HEK293 (cell line): Measurements from ENCODE around the gene TMEM87B.

Experiments
- CTCF ChIA-PET: fragments of 350-600 bp; formaldehyde crosslinking; extraction: SDS; loops from one replicate; lab custom pipeline; 2021; ENCODE audit warnings: antibody characterized with exemption; lab: Yijun Ruan, JAX
- POLR2A ChIA-PET: fragments of 300-600 bp; formaldehyde crosslinking; extraction: SDS; loops from one replicate; lab custom pipeline; 2020; ENCODE audit warnings: antibody characterized with exemption, inconsistent platforms; lab: Yijun Ruan, JAX
- H3K27ac ChIP-seq: fragments of 200-500 bp; sonication (Bioruptor generic); 2 replicates; pipeline ENCODE4 v1.5.1; 2014; ENCODE audit warnings: low read depth, low read length, control low read depth, inconsistent platforms; ENCODE audit errors: extremely low read depth
- H3K36me3 ChIP-seq, 2 experiments: fragments of 200-500 bp in 1 of 2; sonication (Bioruptor generic) in 1 of 2; 1 replicate in 1 of 2; 2 replicates in 1 of 2; pipeline ENCODE4 v1.5.1; 2014 to 2017; ENCODE audit warnings: inconsistent platforms in 2 of 2, low read length in 2 of 2; ENCODE audit not compliant: control insufficient read depth in 2 of 2, insufficient read depth in 1 of 2
- H3K4me1 ChIP-seq: fragments of 200-500 bp; sonication (Bioruptor generic); 2 replicates; pipeline ENCODE4 v1.5.1; 2014; ENCODE audit warnings: mild to moderate bottlenecking, low read length, inconsistent platforms; ENCODE audit not compliant: control insufficient read depth, insufficient read depth
- H3K4me3 ChIP-seq: 2 replicates; pipeline ENCODE4 v1.5.1; 2011; ENCODE audit warnings: low read depth, mild to moderate bottlenecking, control low read depth, low read length, moderate library complexity
- H3K9me3 ChIP-seq: fragments of 200-500 bp; sonication (Bioruptor generic); 2 replicates; pipeline ENCODE4 v1.5.1; 2014; ENCODE audit warnings: low read depth, low read length, inconsistent platforms; ENCODE audit not compliant: control insufficient read depth, insufficient read depth
- HOXA7 ChIP-seq: sonication (generic); formaldehyde crosslinking; IDR thresholded peaks from 2 replicates; pipeline ENCODE4 v1.8.1; 2022; ENCODE audit warnings: missing genetic modification reagents, borderline replicate concordance
- OVOL3 ChIP-seq: fragments of 450-650 bp; formaldehyde crosslinking; IDR thresholded peaks from 2 replicates; pipeline ENCODE4 v1.5.1; 2016; ENCODE audit warnings: missing biosample characterization, missing genetic modification characterization
- SALL2 ChIP-seq: fragments of 450-650 bp; formaldehyde crosslinking; IDR thresholded peaks from 2 replicates; pipeline ENCODE4 v1.5.0; 2017; ENCODE audit warnings: missing biosample characterization, mild to moderate bottlenecking, missing genetic modification characterization, borderline replicate concordance
- ZBTB6 ChIP-seq: fragments of 450-650 bp; formaldehyde crosslinking; IDR thresholded peaks from 2 replicates; pipeline ENCODE4 v1.5.1; 2017; ENCODE audit warnings: missing biosample characterization, missing genetic modification characterization
- ZNF211 ChIP-seq: fragments of 450-650 bp; formaldehyde crosslinking; IDR thresholded peaks from 2 replicates; pipeline ENCODE4 v1.5.1; 2016; ENCODE audit warnings: low read depth, missing biosample characterization, missing genetic modification characterization
- ZNF335 ChIP-seq: fragments of 450-650 bp; formaldehyde crosslinking; conservative IDR thresholded peaks from 2 replicates; pipeline ENCODE4 v1.5.1; 2016; ENCODE audit warnings: missing biosample characterization, missing genetic modification characterization
- ZNF391 ChIP-seq: fragments of 450-650 bp; formaldehyde crosslinking; IDR thresholded peaks from 2 replicates; pipeline ENCODE4 v1.5.1; 2016; ENCODE audit warnings: low read depth, missing biosample characterization, missing genetic modification characterization, borderline replicate concordance
- ZNF394 ChIP-seq: fragments of 450-650 bp; formaldehyde crosslinking; IDR thresholded peaks from 2 replicates; pipeline ENCODE4 v1.5.1; 2016; ENCODE audit warnings: missing biosample characterization, missing genetic modification characterization, mild to moderate bottlenecking, moderate library complexity, borderline replicate concordance
- ZNF514 ChIP-seq: fragments of 450-650 bp; formaldehyde crosslinking; IDR thresholded peaks from 2 replicates; pipeline ENCODE4 v1.5.1; 2016; ENCODE audit warnings: missing biosample characterization, missing genetic modification characterization
- ZNF623 ChIP-seq: fragments of 450-650 bp; formaldehyde crosslinking; IDR thresholded peaks from 2 replicates; pipeline ENCODE4 v1.5.1; 2016; ENCODE audit warnings: missing biosample characterization, missing genetic modification characterization
- ZNF658 ChIP-seq: fragments of 450-650 bp; formaldehyde crosslinking; IDR thresholded peaks from 2 replicates; pipeline ENCODE4; 2016; ENCODE audit warnings: missing biosample characterization, missing genetic modification characterization
- TF ChIP-seq, protein P1 (sequence below): fragments of 450-650 bp; formaldehyde crosslinking; IDR thresholded peaks from 2 replicates; pipeline ENCODE4 v1.5.1; 2017; ENCODE audit warnings: missing biosample characterization, missing genetic modification characterization
- TF ChIP-seq, protein P2 (sequence below): fragments of 450-650 bp; formaldehyde crosslinking; IDR thresholded peaks from 2 replicates; pipeline ENCODE4 v1.5.1; 2017; ENCODE audit warnings: missing biosample characterization, missing genetic modification characterization
- TF ChIP-seq, protein P3 (sequence below): fragments of 450-650 bp; formaldehyde crosslinking; IDR thresholded peaks from 2 replicates; pipeline ENCODE4 v1.5.1; 2016; ENCODE audit warnings: missing biosample characterization, missing genetic modification characterization

Gene TMEM87B

DNA sequence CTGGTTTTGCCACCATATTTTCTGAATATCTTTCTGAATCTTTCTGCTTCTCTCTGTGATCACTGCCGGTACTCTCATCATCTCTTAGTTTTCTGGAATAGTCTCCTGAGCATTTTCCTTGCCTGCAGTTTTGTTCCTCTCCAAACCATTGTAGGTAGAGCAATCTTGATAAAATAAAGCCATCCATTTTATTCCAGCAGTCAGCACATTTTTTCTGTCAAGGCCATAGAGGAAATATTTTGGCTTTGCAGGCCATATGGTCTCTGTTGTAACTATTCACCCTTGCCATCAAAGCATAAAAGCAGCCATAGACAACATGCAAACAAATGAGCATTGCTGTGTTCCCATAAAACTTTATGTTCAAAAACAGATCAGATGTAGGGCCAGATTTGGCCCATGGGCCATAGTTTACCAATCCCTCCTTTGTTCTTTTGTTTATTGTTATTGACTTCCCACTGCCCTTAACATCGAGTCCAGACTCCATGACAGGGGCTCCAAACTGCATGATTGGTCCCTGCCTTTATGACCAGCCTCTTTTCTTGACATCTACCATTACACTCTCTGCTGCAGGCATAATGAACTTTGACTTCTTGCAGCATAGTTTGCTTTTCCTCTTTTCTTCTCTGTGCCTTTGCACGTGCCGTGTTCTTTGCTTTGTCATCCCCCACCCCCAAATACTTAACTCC, 29.8 kb downstream of the TMEM87B start:
- no peak overlapping the region for H3K27ac ChIP-seq
- TF ChIP-seq ZNF623 (tag by site-specific recombination), result 0 out of 2 replicates have a peak, but pooled peaks have one; percentile 27
- TF ChIP-seq ZNF658 (tag by site-specific recombination), result no peak
- TF ChIP-seq ZNF514 (tag by site-specific recombination), result no peak
- TF ChIP-seq SALL2 (tag by site-specific recombination), result no peak
- no peak for TF ChIP-seq OVOL3
- TF ChIP-seq, protein P1, sequence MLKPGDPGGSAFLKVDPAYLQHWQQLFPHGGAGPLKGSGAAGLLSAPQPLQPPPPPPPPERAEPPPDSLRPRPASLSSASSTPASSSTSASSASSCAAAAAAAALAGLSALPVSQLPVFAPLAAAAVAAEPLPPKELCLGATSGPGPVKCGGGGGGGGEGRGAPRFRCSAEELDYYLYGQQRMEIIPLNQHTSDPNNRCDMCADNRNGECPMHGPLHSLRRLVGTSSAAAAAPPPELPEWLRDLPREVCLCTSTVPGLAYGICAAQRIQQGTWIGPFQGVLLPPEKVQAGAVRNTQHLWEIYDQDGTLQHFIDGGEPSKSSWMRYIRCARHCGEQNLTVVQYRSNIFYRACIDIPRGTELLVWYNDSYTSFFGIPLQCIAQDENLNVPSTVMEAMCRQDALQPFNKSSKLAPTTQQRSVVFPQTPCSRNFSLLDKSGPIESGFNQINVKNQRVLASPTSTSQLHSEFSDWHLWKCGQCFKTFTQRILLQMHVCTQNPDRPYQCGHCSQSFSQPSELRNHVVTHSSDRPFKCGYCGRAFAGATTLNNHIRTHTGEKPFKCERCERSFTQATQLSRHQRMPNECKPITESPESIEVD (tag by site-specific recombination), result no peak
- TF ChIP-seq, all 188 proteins: peak for 1
- Histone ChIP-seq H3K4me1 (no peaks in the 10 kb centered on the region), H3K36me3 (peaks cover 0 to 73% of the 10 kb centered on the region in 2 experiments; a peak in 2 of 3 replicates), H3K4me3 (no peak overlapping the region), H3K9me3 (no peaks in the 10 kb centered on the region)
- POLR2A ChIA-PET, result no interaction called here
- CTCF ChIA-PET, result no interaction called here

DNA sequence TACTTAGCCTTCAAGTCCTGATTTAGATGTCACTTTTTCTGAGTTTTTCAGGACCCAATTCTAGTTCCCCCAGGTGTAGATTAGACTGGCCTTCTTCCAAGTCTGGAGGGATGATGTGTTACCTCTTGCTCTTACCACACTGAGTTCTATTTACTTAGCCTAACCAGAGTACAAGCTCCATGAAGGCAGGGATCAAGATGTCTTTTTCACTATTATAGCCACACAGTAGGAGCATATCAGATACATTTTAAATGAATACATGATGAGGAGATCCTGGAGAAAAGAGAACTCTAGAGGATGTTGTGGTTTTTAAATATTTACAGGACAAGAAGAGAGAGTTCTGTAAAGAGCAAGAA, 30.3 kb downstream of the TMEM87B start:
- Histone ChIP-seq H3K27ac (no peak overlapping the region), H3K4me1 (no peaks in the 10 kb centered on the region), H3K36me3 (peaks cover 0 to 78% of the 10 kb centered on the region in 2 experiments; a peak in 1 of 3 replicates), H3K9me3 (no peaks in the 10 kb centered on the region), H3K4me3 (no peak overlapping the region)
- ChIA-PET POLR2A (no interaction called here), CTCF (no interaction called here)
- TF ChIP-seq ZNF394 (no peak), ZNF335 (tag by site-specific recombination) (no peak), ZNF391 (tag by site-specific recombination) (no peak), ZBTB6 (tag by site-specific recombination) (no peak), HOXA7 (CRISPR knock-in tag) (no peak), ZNF211 (tag by site-specific recombination) (no peak)
- TF ChIP-seq, protein P2, sequence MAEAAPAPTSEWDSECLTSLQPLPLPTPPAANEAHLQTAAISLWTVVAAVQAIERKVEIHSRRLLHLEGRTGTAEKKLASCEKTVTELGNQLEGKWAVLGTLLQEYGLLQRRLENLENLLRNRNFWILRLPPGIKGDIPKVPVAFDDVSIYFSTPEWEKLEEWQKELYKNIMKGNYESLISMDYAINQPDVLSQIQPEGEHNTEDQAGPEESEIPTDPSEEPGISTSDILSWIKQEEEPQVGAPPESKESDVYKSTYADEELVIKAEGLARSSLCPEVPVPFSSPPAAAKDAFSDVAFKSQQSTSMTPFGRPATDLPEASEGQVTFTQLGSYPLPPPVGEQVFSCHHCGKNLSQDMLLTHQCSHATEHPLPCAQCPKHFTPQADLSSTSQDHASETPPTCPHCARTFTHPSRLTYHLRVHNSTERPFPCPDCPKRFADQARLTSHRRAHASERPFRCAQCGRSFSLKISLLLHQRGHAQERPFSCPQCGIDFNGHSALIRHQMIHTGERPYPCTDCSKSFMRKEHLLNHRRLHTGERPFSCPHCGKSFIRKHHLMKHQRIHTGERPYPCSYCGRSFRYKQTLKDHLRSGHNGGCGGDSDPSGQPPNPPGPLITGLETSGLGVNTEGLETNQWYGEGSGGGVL (tag by site-specific recombination), result no peak
- TF ChIP-seq, protein P1 (tag by site-specific recombination), result no peak
- TF ChIP-seq, protein P3, sequence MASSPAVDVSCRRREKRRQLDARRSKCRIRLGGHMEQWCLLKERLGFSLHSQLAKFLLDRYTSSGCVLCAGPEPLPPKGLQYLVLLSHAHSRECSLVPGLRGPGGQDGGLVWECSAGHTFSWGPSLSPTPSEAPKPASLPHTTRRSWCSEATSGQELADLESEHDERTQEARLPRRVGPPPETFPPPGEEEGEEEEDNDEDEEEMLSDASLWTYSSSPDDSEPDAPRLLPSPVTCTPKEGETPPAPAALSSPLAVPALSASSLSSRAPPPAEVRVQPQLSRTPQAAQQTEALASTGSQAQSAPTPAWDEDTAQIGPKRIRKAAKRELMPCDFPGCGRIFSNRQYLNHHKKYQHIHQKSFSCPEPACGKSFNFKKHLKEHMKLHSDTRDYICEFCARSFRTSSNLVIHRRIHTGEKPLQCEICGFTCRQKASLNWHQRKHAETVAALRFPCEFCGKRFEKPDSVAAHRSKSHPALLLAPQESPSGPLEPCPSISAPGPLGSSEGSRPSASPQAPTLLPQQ, result no peak
